ENCODE results near the gene CACNA1H.
"Not testable (repeated sequence)": the region's sequence is repeated elsewhere in the genome, so short reads cannot be mapped to it uniquely, and the experiment has no call there.

The CACNA1H gene

DNA sequence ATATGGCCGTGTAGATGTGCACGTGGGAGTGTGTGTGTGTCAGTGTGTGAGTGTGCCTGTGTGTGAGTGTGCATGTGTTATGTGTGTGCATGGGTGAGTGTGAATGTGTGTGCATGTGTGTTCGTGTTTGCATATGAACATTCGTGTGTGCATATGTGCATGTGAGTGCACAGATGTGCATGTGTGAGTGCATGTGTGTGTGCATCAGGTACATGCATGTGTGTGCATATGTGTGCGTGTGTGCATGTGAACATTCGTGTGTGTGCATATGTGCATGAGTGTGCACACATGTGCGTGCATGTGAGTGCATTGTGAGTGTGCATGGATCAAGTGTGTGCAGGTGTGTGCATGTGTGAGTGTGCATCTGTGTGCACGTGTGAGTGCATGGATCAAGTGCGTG is 85.1 kb downstream of the CACNA1H start:
- FAIRE-seq (no peak), DNase-seq (ENCODE audit: insufficient read length, low spot score) (no peak)
- TF ChIP-seq POLR2A (IDR thresholded peaks at IDR 0.05; ENCODE audit: low read depth, low read length), result no peak

DNA sequence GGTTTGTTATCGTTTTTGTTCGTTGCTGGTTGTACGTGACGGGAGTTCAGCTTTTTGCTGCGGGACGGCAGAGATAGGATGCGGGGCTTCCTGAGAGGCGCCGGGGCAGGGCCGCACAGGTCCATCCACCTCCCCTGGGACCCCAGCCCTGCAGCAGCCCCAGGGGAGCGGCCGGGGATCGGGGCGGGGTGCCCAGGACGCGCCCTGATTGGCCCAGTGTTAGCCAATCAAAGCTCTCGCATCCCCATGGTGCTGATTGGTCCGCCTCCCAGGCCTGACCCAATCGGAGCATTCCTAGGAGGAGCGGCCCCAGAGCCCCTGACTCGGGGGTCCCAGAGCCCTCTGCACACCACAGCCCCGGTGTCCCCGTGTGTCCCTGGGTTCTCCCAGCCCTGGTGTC is 86.0 kb downstream of the CACNA1H start:
- FAIRE-seq; DNase-seq (ENCODE audit: insufficient read length, low spot score): not testable (repeated sequence)

DNA sequence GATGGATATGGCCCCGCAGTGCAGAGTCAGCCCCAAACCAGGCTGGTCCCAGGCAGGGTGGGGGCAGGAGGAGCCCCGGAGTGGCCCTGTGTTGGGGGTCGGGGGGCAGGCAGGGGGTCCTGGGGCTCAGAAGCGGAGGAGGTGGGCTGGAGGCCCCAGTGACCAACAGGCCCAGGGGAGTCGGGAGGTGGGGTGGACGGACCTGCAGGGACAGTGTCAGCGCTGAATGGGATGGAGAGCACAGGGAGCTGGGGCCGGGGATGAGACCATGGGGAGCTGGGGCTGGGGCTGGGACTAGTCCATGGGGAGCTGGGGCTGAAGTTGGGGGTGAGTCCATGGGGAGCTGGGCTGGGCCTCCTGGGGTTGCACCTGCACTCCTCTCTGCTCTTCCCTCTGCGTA is 86.7 kb downstream of the CACNA1H start:
- FAIRE-seq; DNase-seq (ENCODE audit: insufficient read length, low spot score): not testable (repeated sequence)

DNA sequence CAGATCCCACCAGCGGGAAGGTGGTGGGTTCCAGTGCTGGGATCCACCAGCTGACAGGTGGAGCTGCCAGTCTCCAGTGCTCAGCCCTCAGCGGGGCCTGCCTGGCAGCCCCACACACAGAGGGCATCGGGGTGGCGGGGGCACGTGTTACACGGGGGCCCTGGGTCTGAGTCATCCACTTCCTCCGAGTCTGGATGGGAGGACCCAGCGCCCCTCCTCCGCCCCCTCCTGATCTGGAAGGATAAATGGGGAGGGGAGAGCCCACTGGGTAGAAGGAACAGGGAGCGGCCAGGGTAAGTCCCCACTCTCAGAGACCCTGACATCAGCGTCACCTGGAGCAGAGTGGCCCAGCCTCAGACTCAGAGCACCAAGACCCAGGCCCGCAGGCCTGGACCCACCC is 87.5 kb downstream of the CACNA1H start, which contains the start of gene TPSAB1:
TPSAB1 (plus strand) TSS at position 270 of the 400 bp plus-strand sequence. CDS start 234 bp downstream, outside the sequence.
- not testable (repeated sequence) for DNase-seq (ENCODE audit: insufficient read length, low spot score); FAIRE-seq

DNA sequence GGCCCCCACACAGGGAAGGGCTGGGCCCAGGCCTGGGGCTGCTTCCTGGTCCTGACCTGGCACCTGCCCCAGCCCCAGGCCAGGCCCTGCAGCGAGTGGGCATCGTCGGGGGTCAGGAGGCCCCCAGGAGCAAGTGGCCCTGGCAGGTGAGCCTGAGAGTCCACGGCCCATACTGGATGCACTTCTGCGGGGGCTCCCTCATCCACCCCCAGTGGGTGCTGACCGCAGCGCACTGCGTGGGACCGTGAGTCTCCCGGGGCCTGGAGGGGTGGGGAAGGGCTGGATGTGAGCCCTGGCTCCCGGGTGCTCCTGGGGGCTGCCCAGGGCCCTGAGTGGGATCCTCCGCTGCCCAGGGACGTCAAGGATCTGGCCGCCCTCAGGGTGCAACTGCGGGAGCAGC is 88.2 kb downstream of the CACNA1H start:
- FAIRE-seq, result not testable (repeated sequence)

DNA sequence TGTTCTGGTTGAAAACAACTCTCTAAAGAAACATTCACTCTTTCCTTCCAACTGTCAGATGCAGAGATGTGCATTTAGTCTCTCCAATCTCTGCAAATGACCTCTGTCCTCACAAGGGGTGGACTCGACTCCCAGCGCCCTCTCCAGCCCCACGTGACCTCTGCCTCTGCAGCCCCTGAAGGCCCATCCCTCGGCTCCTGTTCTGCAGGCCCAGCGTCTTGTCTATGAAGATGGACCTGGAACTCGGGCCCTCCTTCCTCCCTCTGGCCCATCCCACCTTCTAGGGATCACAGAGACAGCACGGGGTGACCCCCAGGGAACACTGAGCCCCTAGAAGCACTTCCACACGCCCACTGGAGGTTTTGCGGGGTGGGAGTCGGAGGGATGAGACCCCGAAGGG is 90.5 kb downstream of the CACNA1H start:
- FAIRE-seq; DNase-seq (ENCODE audit: insufficient read length, low spot score): not testable (repeated sequence)

More for the DNA sequence above, 88.2 kb downstream of the CACNA1H start:
- DNase-seq (ENCODE audit: insufficient read length, low spot score), result not testable (repeated sequence)

DNA sequence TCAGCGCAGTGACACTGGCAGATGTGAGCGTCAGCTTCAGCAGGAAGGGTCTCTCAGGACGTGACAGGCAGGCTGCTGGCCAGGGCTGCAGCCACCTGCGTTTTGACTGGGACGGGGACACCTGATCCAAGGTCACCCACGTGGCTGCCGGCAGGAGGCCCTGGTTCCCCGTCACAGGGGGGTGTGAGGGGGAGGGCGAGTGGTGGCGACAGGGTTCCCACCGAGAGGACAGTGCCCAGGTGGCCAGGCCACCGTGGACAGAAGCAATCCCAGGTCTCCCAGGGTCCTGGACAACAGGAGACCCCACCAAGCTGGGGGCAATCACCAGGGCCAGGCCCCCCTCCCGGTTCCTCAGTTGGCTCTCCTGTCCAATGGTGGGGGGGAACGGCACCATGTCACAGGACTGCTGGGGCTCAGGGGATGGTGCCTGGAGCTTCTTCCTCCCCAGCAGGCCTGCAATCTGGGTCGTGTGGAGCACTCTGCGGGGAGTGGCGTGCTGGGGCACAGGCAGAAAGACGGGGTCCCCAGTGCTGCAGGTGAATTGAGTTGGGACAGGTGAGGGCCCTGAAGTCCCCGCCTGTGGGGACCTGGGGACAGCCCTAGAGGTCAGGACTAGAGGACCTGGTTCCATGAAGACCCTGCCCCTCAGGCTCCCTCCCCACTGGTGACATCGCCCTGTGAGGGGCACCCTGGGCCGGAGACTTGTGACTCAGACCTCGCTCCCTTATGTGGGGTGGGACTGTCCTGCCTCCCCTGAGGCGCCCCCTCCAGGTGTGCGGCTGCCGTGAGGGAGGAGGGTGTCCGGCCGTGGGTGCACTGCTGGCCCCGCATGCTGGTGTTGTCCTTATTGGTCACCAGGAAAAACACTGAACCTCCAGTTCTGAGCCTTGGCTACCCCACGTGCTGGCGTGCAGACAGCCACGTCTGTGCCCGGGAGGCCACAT is 91.3 kb downstream of the CACNA1H start:
- FAIRE-seq; DNase-seq (ENCODE audit: insufficient read length, low spot score): not testable (repeated sequence)

DNA sequence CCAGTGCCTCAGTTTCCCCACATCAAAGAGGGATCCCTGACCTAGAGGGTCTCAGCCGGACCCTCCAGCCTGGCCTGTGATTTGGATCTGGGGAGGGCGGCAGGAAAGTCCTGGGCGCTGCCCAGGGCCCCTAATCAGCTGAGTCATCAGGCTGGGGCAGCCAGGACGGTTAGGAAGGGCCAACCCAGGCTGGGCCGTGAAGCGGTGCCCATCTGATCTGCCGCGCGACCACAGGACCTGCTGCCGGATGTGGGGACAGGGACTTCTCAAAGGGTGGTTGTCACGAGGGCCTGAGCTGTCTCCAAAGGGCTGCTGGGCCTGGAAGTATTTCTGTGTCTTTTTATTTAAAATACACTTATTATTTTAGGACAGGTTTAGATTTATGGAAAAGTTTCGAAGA is 92.0 kb downstream of the CACNA1H start:
- TF ChIP-seq POLR2A (IDR thresholded peaks at IDR 0.05; ENCODE audit: low read depth, low read length), result no peak
- DNase-seq (ENCODE audit: insufficient read length, low spot score), result no peak
- FAIRE-seq, result no peak

DNA sequence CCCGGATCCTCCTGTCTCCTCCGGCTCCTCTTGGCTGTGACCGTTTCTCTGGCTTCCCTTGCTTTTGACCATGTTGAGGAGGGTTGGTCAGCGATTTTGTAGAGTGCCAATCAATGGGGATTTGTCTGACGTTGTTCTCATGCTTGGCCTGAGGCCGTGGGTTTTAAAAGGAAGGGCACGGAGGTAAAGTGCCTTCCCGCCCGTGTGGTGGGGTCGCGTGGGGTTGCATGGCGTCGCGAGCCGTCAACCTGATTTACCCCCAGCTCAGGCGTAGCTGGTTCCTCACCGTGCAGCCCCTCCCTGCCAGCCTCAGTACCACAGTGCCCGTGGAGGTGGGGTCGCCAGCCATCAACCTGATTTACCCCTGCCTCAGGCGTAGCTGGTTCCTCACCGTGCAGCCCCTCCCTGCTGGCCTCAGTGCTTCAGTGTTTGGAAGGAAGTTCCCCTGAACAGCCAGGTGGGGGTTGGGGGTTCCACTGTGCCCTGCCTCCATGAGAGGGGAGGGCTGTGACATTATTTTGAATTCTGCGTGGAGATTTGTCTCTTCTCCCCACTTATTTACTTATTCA is 92.6 kb downstream of the CACNA1H start:
- no peak for TF ChIP-seq POLR2A (IDR thresholded peaks at IDR 0.05; ENCODE audit: low read depth, low read length)
- no peak for DNase-seq (ENCODE audit: insufficient read length, low spot score)
- FAIRE-seq, result no peak

DNA sequence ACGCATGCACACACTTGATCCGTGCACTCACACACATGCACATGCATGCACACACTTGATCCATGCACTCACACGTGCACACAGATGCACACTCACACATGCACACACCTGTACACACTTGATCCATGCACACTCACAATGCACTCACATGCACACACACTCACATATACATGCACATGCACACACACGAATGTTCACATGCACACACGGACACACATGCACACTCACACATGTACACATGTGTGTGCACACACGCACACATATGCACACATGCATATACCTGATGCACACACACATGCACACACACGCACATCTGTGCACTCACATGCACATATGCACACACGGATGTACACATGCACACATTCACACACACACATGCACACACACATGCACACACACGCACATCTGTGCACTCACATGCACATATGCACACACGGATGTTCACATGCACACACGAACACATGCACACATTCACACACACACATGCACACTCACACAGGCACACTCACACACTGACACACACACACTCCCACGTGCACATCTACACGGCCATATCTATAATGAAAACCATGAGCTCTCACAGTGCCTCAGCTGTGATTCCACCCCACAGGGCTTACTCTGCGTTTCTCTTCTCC is 95.1 kb downstream of the CACNA1H start:
- not testable (repeated sequence) for DNase-seq (ENCODE audit: insufficient read length, low spot score)

DNA sequence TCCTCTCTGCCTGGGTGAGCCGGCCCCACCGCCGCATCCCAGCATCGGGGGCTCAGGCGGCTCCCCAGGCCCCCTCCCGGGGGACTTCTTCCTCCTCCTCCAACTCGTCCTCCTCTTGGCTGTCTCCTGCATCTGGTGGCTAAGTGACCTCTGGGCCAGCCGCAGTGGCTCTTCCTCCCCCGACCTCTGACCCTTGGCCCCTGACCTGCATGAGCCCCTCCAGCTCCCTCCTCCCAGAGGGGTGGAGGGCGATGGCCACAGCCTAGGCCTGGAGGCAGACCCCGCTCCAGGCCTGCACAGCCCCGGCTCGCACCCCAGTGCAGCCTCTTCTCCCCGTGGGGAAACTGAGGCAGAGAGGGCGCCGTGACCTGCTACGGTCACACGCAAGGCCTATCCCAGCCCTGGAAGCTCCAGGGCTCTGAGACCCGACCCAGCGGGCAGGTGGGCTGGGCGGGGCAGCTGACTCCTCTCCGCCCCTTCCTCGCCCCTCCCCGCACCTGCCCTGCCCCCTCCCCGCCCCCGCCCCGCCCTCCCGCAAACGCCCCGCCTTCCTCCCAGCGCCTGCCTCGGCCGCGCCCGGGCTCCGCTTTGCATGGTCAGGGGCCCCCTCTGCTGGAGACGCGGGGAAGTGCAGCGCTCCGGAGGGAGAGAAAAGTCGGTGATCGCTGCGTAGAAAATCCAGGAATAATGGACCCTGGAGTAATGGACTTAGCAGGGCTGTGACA is 96.3 kb downstream of the CACNA1H start:
- not testable (repeated sequence) for DNase-seq (ENCODE audit: insufficient read length, low spot score); FAIRE-seq

More for the DNA sequence above, 95.1 kb downstream of the CACNA1H start:
- not testable (repeated sequence) for FAIRE-seq

DNA sequence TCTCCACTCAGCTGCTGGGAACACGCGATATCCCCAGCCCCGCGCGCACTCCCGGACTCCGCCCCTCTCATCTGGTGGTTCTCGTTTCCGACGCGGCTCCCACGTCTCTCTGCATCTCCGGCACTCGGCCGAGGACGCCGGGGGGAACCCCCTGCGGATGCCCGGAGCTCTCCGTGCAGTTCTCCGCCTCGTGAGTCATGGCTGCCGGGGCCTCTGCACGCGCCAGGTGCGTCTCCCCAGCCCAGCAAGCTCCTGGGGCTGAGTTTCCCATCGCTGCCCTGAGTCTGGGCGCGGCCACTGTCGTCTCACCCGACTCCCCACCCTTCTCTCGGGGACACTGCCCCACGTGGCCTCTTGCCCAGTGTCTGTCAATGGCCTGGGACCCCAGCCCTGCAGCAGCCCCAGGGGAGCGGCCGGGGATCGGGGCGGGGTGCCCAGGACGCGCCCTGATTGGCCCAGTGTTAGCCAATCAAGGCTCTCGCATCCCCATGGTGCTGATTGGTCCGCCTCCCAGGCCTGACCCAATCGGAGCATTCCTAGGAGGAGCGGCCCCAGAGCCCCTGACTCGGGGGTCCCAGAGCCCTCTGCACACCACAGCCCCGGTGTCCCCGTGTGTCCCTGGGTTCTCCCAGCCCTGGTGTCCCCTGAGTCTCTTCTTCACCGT is 100.9 kb downstream of the CACNA1H start:
- DNase-seq (ENCODE audit: insufficient read length, low spot score); FAIRE-seq: not testable (repeated sequence)

DNA sequence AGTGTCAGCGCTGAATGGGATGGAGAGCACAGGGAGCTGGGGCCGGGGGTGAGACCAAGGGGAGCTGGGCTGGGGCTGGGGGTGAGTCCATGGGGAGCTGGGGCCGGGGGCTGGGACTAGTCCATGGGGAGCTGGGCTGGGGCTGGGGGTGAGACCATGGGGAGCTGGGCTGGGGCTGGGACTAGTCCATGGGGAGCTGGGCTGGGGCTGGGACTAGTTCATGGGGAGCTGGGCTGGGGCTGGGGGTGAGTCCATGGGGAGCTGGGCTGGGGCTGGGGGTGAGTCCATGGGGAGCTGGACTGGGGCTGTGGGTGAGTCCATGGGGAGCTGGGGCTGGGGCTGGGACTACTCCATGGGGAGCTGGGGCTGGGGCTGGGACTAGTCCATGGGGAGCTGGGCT is 101.9 kb downstream of the CACNA1H start:
- FAIRE-seq; DNase-seq (ENCODE audit: insufficient read length, low spot score): not testable (repeated sequence)

DNA sequence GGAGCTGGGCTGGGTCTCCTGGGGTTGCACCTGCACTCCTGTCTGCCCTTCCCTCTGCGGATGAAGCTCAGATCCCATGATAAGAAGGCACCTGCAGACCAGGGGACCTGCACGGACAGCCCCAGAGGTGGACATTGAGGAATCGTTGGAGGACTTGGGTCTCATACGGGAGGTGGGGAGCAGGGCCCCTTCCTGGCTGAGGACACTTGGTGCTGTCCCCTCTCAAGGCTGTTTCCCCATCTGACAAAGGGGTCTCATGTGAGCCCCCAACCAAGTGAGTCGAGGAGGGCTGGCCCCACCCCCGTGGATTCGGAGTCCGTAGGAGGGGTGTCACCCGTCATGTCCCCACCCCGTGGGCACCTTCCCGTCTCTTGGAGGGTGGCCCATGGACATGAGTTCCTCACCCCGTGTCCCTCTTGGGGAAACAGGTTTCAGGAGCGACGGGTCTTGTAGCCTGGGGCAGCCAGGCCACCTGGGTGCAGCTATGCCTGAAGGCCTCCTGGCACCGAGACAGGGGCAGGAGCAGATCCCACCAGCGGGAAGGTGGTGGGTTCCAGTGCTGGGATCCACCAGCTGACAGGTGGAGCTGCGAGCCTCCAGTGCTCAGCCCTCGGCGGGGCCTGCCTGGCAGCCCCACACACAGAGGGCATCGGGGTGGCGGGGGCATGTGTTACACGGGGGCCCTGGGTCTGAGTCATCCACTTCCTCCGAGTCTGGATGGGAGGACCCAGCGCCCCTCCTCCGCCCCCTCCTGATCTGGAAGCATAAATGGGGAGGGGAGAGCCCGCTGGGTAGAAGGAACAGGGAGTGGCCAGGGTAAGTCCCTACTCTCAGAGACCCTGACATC is 102.6 kb downstream of the CACNA1H start, which contains the start of gene TPSD1:
TPSD1 (plus strand) TSS at position 794 of the 847 bp plus-strand sequence. CDS start 212 bp downstream, outside the sequence.
- FAIRE-seq, result not testable (repeated sequence)

DNA sequence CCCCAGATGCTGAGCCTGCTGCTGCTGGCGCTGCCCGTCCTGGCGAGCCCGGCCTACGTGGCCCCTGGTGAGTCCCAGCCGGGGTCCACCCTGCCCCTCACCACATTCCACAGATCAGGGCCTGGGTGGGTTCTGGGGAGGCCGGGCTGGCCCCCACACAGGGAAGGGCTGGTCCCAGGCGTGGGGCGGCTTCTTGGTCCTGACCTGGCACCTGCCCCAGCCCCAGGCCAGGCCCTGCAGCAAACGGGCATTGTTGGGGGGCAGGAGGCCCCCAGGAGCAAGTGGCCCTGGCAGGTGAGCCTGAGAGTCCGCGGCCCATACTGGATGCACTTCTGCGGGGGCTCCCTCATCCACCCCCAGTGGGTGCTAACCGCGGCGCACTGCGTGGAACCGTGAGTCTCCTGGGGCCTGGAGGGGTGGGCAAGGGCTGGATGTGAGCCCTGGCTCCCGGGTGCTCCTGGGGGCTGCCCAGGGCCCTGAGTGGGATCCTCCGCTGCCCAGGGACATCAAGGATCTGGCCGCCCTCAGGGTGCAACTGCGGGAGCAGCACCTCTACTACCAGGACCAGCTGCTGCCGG is 103.5 kb downstream of the CACNA1H start:
- DNase-seq (ENCODE audit: insufficient read length, low spot score); FAIRE-seq: not testable (repeated sequence)

More for the DNA sequence above, 102.6 kb downstream of the CACNA1H start, which contains the start of gene TPSD1:
- not testable (repeated sequence) for DNase-seq (ENCODE audit: insufficient read length, low spot score)
